NCI-H1417 treated with DMSO at 0.1 percent for 48 hours (cell line): ENCODE data around the gene CASP2.

Experiments
- DNase-seq: peaks from one replicate; lab custom pipeline; 2025; lab: John Stamatoyannopoulos, UW

Gene CASP2

GRCh38 chr7:143299346-143299745 is 11.2 kb downstream of the CASP2 start:
- no peak for DNase-seq

- DNase-seq: no peak
Observed at GRCh38 chr7:143299840-143300239, 11.7 kb downstream of the CASP2 start.

GRCh38 chr7:143300959-143301935 is 13.1 kb downstream of the CASP2 start:
- DNase-seq: no peak

- no peak for DNase-seq
Observed at GRCh38 chr7:143303733-143304132, 15.6 kb downstream of the CASP2 start.

DNA sequence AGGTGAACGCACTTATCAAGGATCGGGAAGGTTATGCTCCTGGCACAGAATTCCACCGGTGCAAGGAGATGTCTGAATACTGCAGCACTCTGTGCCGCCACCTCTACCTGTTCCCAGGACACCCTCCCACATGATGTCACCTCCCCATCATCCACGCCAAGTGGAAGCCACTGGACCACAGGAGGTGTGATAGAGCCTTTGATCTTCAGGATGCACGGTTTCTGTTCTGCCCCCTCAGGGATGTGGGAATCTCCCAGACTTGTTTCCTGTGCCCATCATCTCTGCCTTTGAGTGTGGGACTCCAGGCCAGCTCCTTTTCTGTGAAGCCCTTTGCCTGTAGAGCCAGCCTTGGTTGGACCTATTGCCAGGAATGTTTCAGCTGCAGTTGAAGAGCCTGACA is 16.8 kb downstream of the CASP2 start:
- no peak for DNase-seq

DNA sequence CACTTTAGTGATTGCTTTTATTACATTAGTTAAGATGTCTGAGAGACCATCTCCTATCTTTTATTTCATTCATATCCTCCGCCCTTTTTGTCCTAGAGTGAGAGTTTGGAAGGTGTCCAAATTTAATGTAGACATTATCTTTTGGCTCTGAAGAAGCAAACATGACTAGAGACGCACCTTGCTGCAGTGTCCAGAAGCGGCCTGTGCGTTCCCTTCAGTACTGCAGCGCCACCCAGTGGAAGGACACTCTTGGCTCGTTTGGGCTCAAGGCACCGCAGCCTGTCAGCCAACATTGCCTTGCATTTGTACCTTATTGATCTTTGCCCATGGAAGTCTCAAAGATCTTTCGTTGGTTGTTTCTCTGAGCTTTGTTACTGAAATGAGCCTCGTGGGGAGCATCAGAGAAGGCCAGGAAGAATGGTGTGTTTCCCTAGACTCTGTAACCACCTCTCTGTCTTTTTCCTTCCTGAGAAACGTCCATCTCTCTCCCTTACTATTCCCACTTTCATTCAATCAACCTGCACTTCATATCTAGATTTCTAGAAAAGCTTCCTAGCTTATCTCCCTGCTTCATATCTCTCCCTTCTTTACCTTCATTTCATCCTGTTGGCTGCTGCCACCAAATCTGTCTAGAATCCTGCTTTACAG is 17.4 kb downstream of the CASP2 start:
- DNase-seq: no peak

DNA sequence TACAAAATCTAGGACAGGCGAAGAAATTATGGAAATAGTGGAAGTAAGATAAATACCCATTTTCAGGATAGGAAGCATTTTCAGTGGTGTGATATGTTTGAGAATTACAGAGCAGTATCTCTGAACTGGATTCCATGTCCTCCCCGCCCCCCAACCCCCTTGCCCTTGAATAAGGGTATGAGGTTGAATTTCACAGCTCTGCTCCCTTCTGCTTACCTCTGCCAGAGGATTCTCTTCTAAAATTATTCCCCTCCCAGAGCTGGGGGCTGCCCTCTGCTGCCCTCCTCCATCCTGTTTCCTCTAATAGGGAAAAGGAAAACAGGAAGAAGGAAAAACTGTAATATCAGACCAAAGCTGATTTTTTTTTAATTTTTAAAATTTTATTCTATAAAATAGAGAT is 20.5 kb downstream of the CASP2 start:
- DNase-seq: no peak

GRCh38 chr7:143314127-143314526 is 26.0 kb downstream of the CASP2 start:
- no peak for DNase-seq

DNA sequence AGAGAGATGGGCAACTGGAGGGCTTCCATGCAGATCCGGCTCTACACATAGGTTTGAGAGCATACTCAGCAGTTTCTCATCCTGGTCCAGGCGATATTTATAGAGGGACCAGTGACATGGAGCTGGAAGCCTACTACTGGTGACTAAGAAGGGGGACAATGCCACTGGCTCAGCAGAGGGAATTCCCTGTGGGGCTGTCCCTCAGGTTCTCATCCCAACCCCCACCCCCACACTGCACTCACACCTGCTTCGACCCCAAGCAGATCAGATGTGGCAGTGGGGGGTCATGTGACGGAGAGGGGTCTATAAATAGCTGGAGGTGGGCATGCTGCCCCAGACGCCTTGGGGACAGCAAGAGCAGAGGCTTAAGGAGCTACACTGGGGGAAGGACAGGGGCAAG is 27.6 kb downstream of the CASP2 start, which contains the start of gene CLCN1:
CLCN1 (plus strand) TSS at position 336 of the 400 bp plus-strand sequence. CDS start 102 bp downstream, outside the sequence.
- DNase-seq: no peak

DNA sequence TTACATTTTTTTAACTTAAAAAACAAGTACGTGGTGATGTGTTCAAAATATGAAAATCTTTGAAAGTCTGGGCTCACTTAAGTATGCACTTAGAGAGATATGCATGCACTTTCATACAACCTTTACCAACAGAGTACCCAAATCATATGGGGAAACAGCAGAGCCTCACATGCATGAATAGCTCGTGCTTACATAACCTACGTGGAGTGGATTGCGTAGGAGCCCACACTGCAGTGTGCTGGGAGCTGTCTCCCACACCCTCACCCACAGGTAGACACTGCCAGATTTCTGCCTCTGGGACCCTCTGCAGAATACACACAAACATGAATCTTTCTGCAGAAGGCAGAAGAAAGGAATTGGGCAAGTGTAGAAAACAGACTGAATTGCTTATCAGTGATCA is 28.3 kb downstream of the CASP2 start:
- DNase-seq: no peak

DNA sequence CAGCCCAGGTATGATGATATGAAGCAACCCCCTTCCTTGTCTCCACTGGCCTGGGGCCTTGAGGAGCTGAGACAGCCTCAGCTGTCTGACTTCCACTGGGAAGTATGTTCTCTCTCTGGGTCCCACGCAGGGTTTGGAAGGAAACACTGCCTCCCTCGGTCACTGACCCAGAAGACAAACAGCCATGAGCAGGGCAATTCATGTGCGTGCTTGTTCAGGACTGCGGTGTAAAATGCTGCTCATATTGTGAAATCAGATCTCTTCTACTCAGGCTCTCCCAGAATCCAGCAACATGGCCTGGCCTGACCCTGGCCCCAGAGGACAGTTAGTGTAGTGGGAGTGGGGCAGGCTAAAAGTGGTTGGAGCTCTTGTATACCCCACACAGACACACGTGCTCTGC is 30.5 kb downstream of the CASP2 start:
- DNase-seq: no peak

DNA sequence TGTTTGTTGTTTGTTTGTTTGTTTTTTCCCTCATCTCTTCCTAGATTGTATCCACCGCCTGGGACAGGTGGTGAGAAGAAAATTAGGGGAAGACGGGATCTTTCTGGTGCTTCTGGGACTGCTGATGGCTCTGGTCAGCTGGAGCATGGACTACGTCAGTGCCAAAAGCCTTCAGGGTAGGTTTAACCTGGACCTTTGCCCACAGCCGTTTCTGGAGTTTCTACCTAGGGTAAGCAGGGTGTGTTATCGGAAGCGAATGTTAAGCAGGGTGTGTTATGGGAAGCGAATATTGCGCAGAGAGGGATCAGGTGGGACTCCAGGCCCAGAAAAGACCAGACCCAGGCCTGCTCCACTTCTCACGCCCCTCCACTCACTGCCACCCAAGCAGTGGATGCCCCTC is 32.5 kb downstream of the CASP2 start:
- DNase-seq: no peak

GRCh38 chr7:143321242-143321641 is 33.1 kb downstream of the CASP2 start:
- no peak for DNase-seq

GRCh38 chr7:143321734-143322133 is 33.6 kb downstream of the CASP2 start:
- DNase-seq: no peak

GRCh38 chr7:143322760-143323633 is 34.8 kb downstream of the CASP2 start:
- no peak for DNase-seq

- DNase-seq: no peak
Observed at GRCh38 chr7:143323653-143324052, 35.5 kb downstream of the CASP2 start.

- no peak for DNase-seq
Observed at GRCh38 chr7:143325240-143325639, 37.1 kb downstream of the CASP2 start.

- no peak for DNase-seq
Observed at GRCh38 chr7:143327903-143328302, 39.8 kb downstream of the CASP2 start.

GRCh38 chr7:143329471-143330170 is 41.5 kb downstream of the CASP2 start:
- DNase-seq: no peak

DNA sequence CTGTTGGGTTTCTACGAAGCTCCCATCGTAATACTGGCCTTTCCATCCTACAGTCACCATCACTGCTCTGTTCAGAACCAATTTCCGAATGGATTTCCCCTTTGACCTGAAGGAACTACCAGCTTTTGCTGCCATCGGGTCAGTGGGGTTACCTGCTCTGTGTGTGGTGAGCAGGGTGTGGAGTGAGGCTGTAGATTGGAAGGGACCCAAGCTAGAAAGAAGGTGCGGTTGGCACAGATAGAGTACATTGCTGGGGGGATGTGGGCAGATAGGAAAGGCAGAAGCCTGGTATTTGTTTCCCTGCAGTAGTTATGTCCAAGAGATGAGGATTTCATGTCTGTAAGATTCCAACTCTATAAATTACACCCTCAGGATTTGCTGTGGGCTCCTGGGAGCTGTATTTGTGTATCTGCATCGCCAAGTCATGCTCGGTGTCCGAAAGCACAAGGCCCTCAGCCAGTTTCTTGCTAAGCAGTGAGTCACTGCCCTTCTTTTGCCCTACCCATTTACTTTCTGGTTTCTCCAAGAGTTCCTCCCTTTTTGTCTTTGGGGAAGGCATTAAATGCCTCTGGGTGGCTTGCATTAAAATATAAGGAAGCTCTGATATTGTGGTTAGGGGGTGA is 43.1 kb downstream of the CASP2 start:
- DNase-seq: no peak

DNA sequence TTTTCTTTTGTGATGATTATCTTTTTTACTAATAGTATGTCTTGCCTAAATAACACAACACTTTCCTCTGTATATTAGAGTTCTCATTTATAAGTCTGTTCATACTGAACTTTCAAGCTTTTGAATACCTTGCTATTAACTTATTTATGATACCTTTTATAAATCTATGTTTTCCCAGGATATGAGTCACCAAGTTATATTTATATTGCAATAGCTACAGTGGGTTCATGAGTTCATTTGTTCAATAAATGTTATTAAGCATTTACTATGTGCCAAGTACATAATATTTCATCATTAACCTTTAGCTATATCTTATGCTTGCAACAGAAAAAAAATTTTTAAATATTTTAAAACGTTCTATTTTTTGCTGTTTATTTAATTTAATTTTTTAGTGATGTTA is 46.1 kb downstream of the CASP2 start:
- no peak for DNase-seq
